NCI-H510A treated with DMSO at 0.1 percent for 48 hours (cell line): ENCODE measurements around the gene RASGRF1.
"Not testable (repeated sequence)": the region's sequence is repeated elsewhere in the genome, so short reads cannot be mapped to it uniquely, and the experiment has no call there.

Experiments
- DNase-seq: peaks from one replicate; lab custom pipeline; 2025; lab: John Stamatoyannopoulos, UW

Gene RASGRF1

GRCh38 chr15:78930577-78931388 is 159.8 kb downstream of the RASGRF1 start:
- no peak for DNase-seq

- no peak for DNase-seq
Observed at GRCh38 chr15:78929536-78930264, 160.9 kb downstream of the RASGRF1 start.

- DNase-seq: no peak
Observed at GRCh38 chr15:78928616-78929093, 161.9 kb downstream of the RASGRF1 start.

GRCh38 chr15:78928176-78928575 is 162.4 kb downstream of the RASGRF1 start:
- not testable (repeated sequence) for DNase-seq

GRCh38 chr15:78927077-78927790 is 163.3 kb downstream of the RASGRF1 start:
- no peak for DNase-seq

GRCh38 chr15:78925956-78926743 is 164.4 kb downstream of the RASGRF1 start:
- no peak for DNase-seq

- DNase-seq: no peak
Observed at GRCh38 chr15:78925076-78925624, 165.4 kb downstream of the RASGRF1 start.

- no peak for DNase-seq
Observed at GRCh38 chr15:78923480-78924360, 166.9 kb downstream of the RASGRF1 start.

- no peak for DNase-seq
Observed at GRCh38 chr15:78923015-78923414, 167.6 kb downstream of the RASGRF1 start.

- no peak for DNase-seq
Observed at GRCh38 chr15:78922527-78922926, 168.1 kb downstream of the RASGRF1 start.

- no peak for DNase-seq
Observed at GRCh38 chr15:78921940-78922339, 168.6 kb downstream of the RASGRF1 start.

- no peak for DNase-seq
Observed at GRCh38 chr15:78921517-78921916, 169.1 kb downstream of the RASGRF1 start.

- DNase-seq: no peak
Observed at GRCh38 chr15:78917888-78918287, 172.7 kb downstream of the RASGRF1 start.

- DNase-seq: no peak
Observed at GRCh38 chr15:78916088-78916487, 174.5 kb downstream of the RASGRF1 start.

GRCh38 chr15:78915341-78916087 is 175.1 kb downstream of the RASGRF1 start:
- no peak for DNase-seq

GRCh38 chr15:78914027-78914764 is 176.4 kb downstream of the RASGRF1 start:
- DNase-seq: no peak

GRCh38 chr15:78913012-78913411 is 177.6 kb downstream of the RASGRF1 start:
- no peak for DNase-seq

GRCh38 chr15:78912316-78912715 is 178.3 kb downstream of the RASGRF1 start:
- no peak for DNase-seq

GRCh38 chr15:78910271-78910670 is 180.3 kb downstream of the RASGRF1 start:
- no peak for DNase-seq
